IPS-18c (cell line): Measurements from ENCODE around the gene CSRNP3.

Source experiments
- H3K4me3 ChIP-seq: 2 replicates; pipeline ENCODE4 v1.7.0; 2013; ENCODE audit warnings: low read depth, mild to moderate bottlenecking, low read length, moderate library complexity; ENCODE audit not compliant: insufficient read depth
- H3K9me3 ChIP-seq: one replicate; pipeline ENCODE4 v1.6.1; 2013; ENCODE audit warnings: mild to moderate bottlenecking, low read length, moderate library complexity; ENCODE audit not compliant: control insufficient read depth, insufficient read depth

CSRNP3 gene

DNA sequence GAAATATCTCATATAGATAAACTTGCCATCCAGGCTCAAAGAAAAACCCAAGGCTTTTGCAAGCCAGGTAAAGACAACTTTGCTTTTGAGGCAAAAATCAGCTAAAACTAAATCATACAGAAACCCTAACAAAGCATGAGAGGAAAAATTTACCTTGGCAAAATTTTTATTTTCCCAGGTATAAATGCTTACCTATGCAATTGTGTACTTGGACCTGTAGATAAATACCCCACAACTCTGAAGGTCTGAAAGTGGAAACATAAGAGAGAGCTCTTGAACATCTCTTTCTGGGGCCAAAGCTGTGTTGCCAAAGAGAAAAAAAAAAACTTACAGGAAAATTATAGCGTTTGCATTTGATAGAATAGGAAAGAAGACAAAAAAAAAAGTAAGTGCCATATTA lies 14.6 kb upstream of the CSRNP3 start:
- H3K4me3 ChIP-seq = no peak overlapping the region
- H3K9me3 ChIP-seq = no peaks in the 10 kb centered on the region

DNA sequence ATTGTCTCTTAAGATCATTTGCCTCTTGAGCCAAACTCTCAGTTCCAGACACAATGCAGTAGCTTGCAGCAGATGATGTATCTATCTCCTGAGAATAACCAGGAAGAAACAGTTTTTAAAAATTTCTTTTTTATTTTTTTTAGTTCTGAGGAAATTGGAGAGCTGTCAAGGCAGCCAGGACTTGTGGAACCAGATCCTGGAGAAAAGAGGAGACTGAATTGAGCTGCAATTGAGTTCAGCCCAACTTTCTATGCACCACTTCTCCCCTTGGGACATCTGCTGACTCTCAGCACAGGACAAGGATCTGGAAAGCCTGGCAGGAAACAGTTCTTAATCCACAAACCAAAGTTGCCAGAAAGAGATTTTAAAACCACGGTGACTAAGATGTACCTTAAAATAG lies 13.5 kb upstream of the CSRNP3 start:
- no peaks in the 10 kb centered on the region for H3K9me3 ChIP-seq
- H3K4me3 ChIP-seq = no peak overlapping the region

GRCh38 chr2:165462443-165462842 lies 7.1 kb upstream of the CSRNP3 start:
- Histone ChIP-seq H3K4me3 (no peak overlapping the region), H3K9me3 (no peaks in the 10 kb centered on the region)

- H3K9me3 ChIP-seq = no peaks in the 10 kb centered on the region
- H3K4me3 ChIP-seq = no peak overlapping the region
Measured at GRCh38 chr2:165466386-165466785, 3.1 kb upstream of the CSRNP3 start.

- no peak overlapping the region for H3K4me3 ChIP-seq
Measured at GRCh38 chr2:165467921-165468320, 1.6 kb upstream of the CSRNP3 start.

GRCh38 chr2:165470361-165470760 lies 863 bp downstream of the CSRNP3 start:
- Histone ChIP-seq H3K9me3 (no peaks in the 10 kb centered on the region), H3K4me3 (no peak overlapping the region)

More at GRCh38 chr2:165467921-165468320, 1.6 kb upstream of the CSRNP3 start:
- no peaks in the 10 kb centered on the region for H3K9me3 ChIP-seq

GRCh38 chr2:165471349-165471950 lies 2.0 kb downstream of the CSRNP3 start:
- H3K4me3 ChIP-seq = no peak overlapping the region
- no peaks in the 10 kb centered on the region for H3K9me3 ChIP-seq

GRCh38 chr2:165472922-165473321 lies 3.4 kb downstream of the CSRNP3 start:
- Histone ChIP-seq H3K9me3 (no peaks in the 10 kb centered on the region), H3K4me3 (no peak overlapping the region)

DNA sequence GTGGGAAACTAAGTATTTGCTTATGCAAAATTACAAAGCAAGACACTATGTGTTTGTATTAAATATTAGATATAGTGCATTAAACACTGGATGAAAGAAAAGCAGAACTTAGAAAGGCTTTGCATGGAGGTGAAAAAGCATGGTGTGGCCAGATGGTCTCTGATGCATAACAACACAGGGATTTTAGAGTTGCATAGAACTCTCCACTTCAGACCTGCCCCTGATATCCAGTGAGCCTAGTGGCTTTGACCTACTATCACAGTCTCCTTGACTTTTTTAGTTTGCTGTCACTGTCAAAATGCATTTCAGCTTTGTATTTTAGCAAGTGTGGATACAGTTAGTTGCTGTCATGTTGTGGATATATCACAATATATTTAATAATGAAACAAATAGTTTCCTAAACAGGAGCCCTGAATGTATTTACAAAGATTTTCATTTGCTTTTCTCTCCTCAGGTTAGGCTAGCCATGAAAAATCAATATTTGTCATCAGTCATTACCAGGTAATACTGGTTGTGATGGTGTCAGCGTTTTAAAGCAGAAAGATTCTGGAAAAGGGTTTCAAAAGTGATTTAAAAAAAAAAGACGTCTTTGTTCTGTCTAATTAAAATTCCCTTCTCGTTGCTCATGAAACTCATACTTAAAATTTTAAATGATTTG lies 5.2 kb downstream of the CSRNP3 start:
- H3K9me3 ChIP-seq = no peaks in the 10 kb centered on the region
- no peak overlapping the region for H3K4me3 ChIP-seq

DNA sequence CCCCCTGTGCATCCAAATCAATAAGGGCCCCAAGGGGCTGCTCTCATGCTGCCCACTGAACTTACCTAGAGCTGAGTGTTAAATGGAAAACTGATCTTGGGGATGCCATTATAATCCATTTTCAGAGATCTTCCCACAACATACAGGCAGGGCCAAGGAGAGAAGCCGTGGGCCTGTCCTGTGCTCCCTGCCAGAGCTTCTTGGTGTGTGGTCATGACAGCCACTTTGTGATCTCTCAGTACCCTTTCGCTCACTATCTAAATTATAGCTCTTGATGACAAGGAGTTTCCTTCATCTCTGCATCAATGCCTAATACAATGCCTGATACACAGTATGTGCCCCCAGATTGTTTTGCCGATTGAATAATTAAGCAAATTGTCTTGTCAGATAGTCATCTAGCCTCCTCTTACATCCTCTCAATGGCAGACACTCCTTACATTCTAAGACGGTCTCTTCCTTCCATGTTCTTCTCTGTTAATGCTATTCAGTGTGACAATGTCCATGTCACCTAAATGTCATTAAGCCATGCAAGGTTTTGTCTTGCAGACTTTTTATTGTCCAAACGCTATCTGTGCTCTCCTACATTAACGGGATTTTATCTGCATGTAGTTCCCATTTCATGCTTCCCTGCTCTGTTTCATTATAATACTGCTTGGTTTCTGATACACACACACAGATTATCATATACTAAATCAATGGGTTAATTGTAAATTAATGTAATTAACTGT lies 5.9 kb downstream of the CSRNP3 start:
- H3K4me3 ChIP-seq = no peak overlapping the region
- no peaks in the 10 kb centered on the region for H3K9me3 ChIP-seq

DNA sequence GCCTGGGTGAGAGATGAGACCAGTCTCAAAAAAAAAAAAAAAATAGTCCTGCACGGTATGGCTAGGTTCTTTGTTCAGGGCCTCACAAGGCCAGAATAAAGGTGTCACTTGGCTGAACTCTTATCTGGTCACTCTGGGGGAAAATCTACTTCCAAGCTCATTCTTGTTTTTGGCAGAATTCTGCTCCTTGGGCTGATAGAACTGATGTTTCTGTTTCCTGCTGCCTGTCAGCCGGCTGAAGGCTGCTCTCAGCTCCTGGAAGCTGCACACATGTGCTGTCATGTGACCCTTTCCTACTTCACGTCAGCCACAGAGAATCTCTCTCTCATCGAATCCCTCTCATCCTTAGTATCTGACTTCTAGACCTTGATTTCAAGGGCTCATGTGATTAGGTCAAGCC lies 10.4 kb downstream of the CSRNP3 start:
- Histone ChIP-seq H3K9me3 (no peaks in the 10 kb centered on the region), H3K4me3 (no peak overlapping the region)

GRCh38 chr2:165494573-165494972 lies 25.1 kb downstream of the CSRNP3 start:
- Histone ChIP-seq H3K4me3 (no peak overlapping the region), H3K9me3 (no peaks in the 10 kb centered on the region)

DNA sequence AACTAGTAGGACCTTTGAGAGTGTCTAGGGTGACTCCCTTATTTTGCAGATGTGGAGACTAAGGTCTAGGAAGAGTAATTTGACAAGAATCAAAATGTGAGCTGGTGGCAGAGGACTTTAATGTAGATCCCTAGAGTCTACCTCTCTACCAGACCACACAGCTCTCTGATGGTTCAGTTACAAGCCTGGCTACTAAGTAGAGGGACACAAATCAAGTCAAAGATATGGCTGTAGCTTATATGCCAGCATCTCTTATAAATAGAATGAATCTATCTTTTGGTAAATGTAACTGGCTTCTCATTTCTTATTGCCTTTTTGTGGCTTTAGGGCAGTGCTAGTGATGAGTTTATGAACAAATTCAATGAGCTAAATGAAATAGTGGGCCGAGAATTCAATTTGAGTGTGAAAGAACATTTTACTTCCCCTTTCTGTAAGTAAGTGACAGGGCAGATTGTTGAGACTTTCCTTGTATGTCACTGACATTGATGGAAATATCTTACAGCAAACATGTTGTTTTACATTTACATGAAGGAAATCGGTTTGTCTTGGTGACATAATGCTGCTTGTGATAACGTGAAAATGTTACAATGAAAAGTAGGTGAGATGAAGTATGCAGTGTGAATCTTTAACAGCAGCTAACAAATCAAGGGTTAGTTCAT lies 28.3 kb downstream of the CSRNP3 start:
- Histone ChIP-seq H3K9me3 (no peaks in the 10 kb centered on the region), H3K4me3 (no peak overlapping the region)

DNA sequence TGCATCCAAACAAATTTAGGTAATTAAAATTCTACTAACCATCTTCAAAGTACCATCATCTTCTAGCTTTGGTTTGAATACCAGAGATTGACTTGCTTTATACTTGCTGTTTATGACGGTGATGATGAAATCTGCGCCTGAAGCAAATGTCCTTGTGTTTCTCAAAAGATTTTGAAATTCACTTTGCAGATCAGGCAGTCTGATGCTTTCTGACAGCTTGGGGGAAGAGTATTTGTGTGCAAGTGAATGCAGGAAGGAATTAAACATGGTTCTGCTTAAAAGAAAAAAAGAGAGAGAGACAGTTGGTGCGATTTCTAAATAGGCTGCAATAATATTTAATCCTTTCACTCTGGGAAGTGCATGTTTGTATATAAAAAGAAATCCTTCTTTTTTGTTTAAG lies 29.6 kb downstream of the CSRNP3 start:
- no peaks in the 10 kb centered on the region for H3K9me3 ChIP-seq
- no peak overlapping the region for H3K4me3 ChIP-seq

GRCh38 chr2:165500001-165500400 lies 30.5 kb downstream of the CSRNP3 start:
- Histone ChIP-seq H3K4me3 (no peak overlapping the region), H3K9me3 (no peaks in the 10 kb centered on the region)

DNA sequence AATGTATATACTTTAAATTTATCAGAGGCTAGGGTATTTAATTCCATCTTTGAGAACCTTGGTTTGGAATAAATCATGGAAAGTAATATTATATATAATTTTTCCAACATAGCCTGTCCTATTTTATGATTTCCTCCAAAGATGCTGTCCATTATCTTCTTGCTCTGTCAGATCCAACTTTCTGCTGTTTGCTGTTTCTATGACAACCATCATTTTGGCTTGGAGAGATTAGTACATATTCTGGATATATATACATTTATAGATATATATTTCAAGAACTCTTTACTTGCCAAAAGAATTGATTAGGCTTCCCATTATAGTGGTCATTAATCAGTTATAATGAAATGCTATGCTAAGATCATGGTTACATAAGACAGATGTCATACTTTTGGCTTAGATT lies 31.3 kb downstream of the CSRNP3 start:
- Histone ChIP-seq H3K9me3 (no peaks in the 10 kb centered on the region), H3K4me3 (no peak overlapping the region)

GRCh38 chr2:165505514-165505913 lies 36.0 kb downstream of the CSRNP3 start:
- Histone ChIP-seq H3K4me3 (no peak overlapping the region), H3K9me3 (no peaks in the 10 kb centered on the region)

- no peak overlapping the region for H3K4me3 ChIP-seq
- H3K9me3 ChIP-seq = no peaks in the 10 kb centered on the region
Measured at GRCh38 chr2:165508927-165509326, 39.4 kb downstream of the CSRNP3 start.
